Ishikawa (cell line): Measurements from ENCODE around the gene VWA7.

Experiments
- CEBPB ChIP-seq: IDR thresholded peaks from 2 replicates; pipeline ENCODE4 v1.6.1; 2012
- EGR1 ChIP-seq: IDR thresholded peaks from 2 replicates; pipeline ENCODE4 v1.6.1; 2012
- EP300 ChIP-seq: IDR thresholded peaks from 2 replicates; pipeline ENCODE4 v1.6.1; 2012; ENCODE audit warnings: borderline replicate concordance
- REST ChIP-seq: IDR thresholded peaks from 2 replicates; pipeline ENCODE4 v1.6.1; 2012; ENCODE audit warnings: low read depth, mild to moderate bottlenecking
- TEAD4 ChIP-seq: IDR thresholded peaks from 2 replicates; pipeline ENCODE4 v1.6.1; 2012
- YY1 ChIP-seq: IDR thresholded peaks from 2 replicates; pipeline ENCODE4 v1.6.1; 2012; ENCODE audit warnings: low read depth

GRCh38 chr6:31767096-31767645, 10.0 kb downstream of the VWA7 start:
- TF ChIP-seq YY1 (no peak), TEAD4 (no peak), REST (no peak), EP300 (no peak), CEBPB (no peak), EGR1 (no peak)
